Measurements from ENCODE around the gene CHN1.

DNA sequence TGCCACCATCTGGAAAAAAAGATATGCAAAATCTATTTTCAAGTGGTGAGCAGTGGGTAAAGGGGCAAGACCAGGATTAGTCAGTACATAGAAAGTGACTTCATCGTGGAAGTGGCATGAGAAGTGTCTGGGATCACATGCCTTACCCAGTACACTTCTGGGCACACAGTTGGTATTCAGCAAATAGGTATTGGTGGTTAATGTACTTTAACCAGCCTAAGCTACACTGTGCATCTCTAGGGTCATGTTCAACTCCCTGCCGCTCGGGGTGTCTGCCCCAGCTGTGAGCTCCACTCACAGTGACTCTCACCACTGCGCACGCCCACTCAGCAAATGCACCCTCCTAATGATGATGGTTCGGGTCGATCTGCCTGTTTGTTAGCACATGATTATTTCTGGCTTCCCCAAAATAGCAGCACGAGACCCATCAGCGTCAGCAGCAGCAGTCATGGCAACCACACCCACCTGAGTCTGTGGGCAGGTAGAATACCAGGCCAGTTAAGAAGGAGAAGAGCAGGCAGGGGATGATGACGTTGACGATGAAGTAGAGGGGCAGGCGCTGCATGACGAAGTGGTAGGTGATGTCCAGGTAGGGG lies 252.0 kb downstream of the CHN1 start:
- TF ChIP-seq, protein P1, sequence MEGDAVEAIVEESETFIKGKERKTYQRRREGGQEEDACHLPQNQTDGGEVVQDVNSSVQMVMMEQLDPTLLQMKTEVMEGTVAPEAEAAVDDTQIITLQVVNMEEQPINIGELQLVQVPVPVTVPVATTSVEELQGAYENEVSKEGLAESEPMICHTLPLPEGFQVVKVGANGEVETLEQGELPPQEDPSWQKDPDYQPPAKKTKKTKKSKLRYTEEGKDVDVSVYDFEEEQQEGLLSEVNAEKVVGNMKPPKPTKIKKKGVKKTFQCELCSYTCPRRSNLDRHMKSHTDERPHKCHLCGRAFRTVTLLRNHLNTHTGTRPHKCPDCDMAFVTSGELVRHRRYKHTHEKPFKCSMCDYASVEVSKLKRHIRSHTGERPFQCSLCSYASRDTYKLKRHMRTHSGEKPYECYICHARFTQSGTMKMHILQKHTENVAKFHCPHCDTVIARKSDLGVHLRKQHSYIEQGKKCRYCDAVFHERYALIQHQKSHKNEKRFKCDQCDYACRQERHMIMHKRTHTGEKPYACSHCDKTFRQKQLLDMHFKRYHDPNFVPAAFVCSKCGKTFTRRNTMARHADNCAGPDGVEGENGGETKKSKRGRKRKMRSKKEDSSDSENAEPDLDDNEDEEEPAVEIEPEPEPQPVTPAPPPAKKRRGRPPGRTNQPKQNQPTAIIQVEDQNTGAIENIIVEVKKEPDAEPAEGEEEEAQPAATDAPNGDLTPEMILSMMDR (IDR thresholded peaks at IDR 0.05), result no peak
- no peak for TF ChIP-seq POLR2A (IDR thresholded peaks at IDR 0.05)
